Activated CD4-positive, alpha-beta T cell treated with anti-CD3 and anti-CD28 coated beads for 4 hours (primary cell): ENCODE results near the gene PDLIM4.
A peak's percentile ranks its signal among the peaks of the same experiment; 100 is the strongest.

Source experiments
- DNase-seq, 2 donors: peaks; one replicate each; pipeline ENCODE4 v3.0.0-alpha.2; 2020

The PDLIM4 gene

GRCh38 chr5:132254321-132254977, 3.0 kb upstream of the PDLIM4 start:
- no peak for DNase-seq

GRCh38 chr5:132256086-132256782, 1.3 kb upstream of the PDLIM4 start:
- no peak for DNase-seq

GRCh38 chr5:132256783-132257130, 739 bp upstream of the PDLIM4 start:
- DNase-seq: no peak

GRCh38 chr5:132258102-132259068, 889 bp downstream of the PDLIM4 start:
- DNase-seq: no peak

- DNase-seq: no peak
Observed at GRCh38 chr5:132259069-132259851, 1.8 kb downstream of the PDLIM4 start.

GRCh38 chr5:132260051-132260450, 2.6 kb downstream of the PDLIM4 start:
- DNase-seq: no peak

GRCh38 chr5:132260714-132261551, 3.4 kb downstream of the PDLIM4 start:
- DNase-seq: peak; percentile 31 to 46

GRCh38 chr5:132261881-132262845, 4.7 kb downstream of the PDLIM4 start:
- no peak for DNase-seq

GRCh38 chr5:132262882-132263547, 5.5 kb downstream of the PDLIM4 start:
- no peak for DNase-seq

- no peak for DNase-seq
Observed at GRCh38 chr5:132263548-132264261, 6.2 kb downstream of the PDLIM4 start.

- DNase-seq: no peak
Observed at GRCh38 chr5:132264546-132265335, 7.2 kb downstream of the PDLIM4 start.

- no peak for DNase-seq
Observed at GRCh38 chr5:132265336-132266030, 8.0 kb downstream of the PDLIM4 start.

GRCh38 chr5:132266031-132266835, 8.7 kb downstream of the PDLIM4 start:
- no peak for DNase-seq

GRCh38 chr5:132266836-132267160, 9.3 kb downstream of the PDLIM4 start:
- no peak for DNase-seq

- no peak for DNase-seq
Observed at GRCh38 chr5:132267166-132267739, 9.8 kb downstream of the PDLIM4 start.

- no peak for DNase-seq
Observed at GRCh38 chr5:132267931-132268768, 10.7 kb downstream of the PDLIM4 start.
